ENCODE results near the gene GTF3C4. TPM values are rescaled to one million over a fixed set of nuclear protein-coding genes. Genes with fewer than 3 reads are reported as not detected.

The GTF3C4 gene
- total and polyA plus RNA-seq, 2 of the 8 experiments (the other 6 are each of a cell fraction or from before 2014, with no cell fraction given): 6.8 to 39.2 TPM

- no peak for TF ChIP-seq KDM4A (IDR thresholded peaks at IDR 0.05; ENCODE audit: low read depth, low read length, severe bottlenecking)
Measured at GRCh38 chr9:132634327-132634726, 35.9 kb upstream of the GTF3C4 start (continued).

Data from H1 (cell line).